K562 (cell line): ENCODE results near the gene TP63. TPM values are rescaled to one million over a fixed set of nuclear protein-coding genes. Genes with fewer than 3 reads are reported as not detected.

Experiments
- ATAC-seq: fragments of 200-7000 bp; cut with Tn5 transposase; 3 replicates; pipeline ENCODE4 v1.9.1; 2020; ENCODE audit warnings: moderate library complexity
- BruUV-seq: library from RNA; stranded (reverse); fragments of 400-500 nt; replicated peaks from 2 replicates; lab custom pipeline; 2021; lab: Mats Ljungman, UMichigan
- CTCF ChIA-PET: fragments of 300-600 bp; formaldehyde crosslinking; extraction: SDS; loops from one replicate; lab custom pipeline; 2021; ENCODE audit warnings: low intra/inter-chr PET ratio; lab: Yijun Ruan, JAX
- POLR2A ChIA-PET: fragments of 300-600, 350-650 bp; sonication (Branson Sonifier 250); formaldehyde crosslinking; extraction: SDS; loops from one replicate; lab custom pipeline; 2021; ENCODE audit warnings: antibody characterized with exemption, inconsistent platforms; lab: Yijun Ruan, JAX
- DNase-seq, 4 experiments: peaks; one replicate each; pipeline versions ENCODE4 v3.0.0 to v3.0.0-alpha.2; 2011 to 2018; ENCODE audit warnings: low spot score in 3 of 4, mixed read lengths in 3 of 4; ENCODE audit errors: extremely low read depth in 1 of 4
- FAIRE-seq: peaks from 2 replicates; lab custom pipeline; 2011; peaks lifted over from hg19 to GRCh38; lab: Jason Lieb, UNC
- H2AFZ ChIP-seq: 2 replicates; pipeline ENCODE4 v1.6.0; 2011; ENCODE audit warnings: low read depth, low read length, control low read depth, inconsistent platforms
- H3K27ac ChIP-seq: fragments of 200-600 bp; 3 replicates; pipeline ENCODE4 v1.8.0; 2011; ENCODE audit warnings: low read depth, mild to moderate bottlenecking, control low read depth, inconsistent platforms, low read length, moderate library complexity, mixed read lengths; ENCODE audit errors: extremely low read depth
- H3K27me3 ChIP-seq, 2 experiments: fragments of 300-600 bp in 1 of 2; 2 replicates in 1 of 2; 3 replicates in 1 of 2; pipeline versions ENCODE4 v1.6.0 to v1.8.0; 2011; ENCODE audit warnings: inconsistent platforms in 2 of 2, low read length in 2 of 2, mild to moderate bottlenecking in 1 of 2, mixed read lengths in 1 of 2, moderate library complexity in 1 of 2; ENCODE audit not compliant: control insufficient read depth in 2 of 2, insufficient read depth in 2 of 2
- H3K36me3 ChIP-seq: fragments of 300-600 bp; 3 replicates; pipeline ENCODE4 v1.8.0; 2011; ENCODE audit warnings: mild to moderate bottlenecking, low read length, inconsistent platforms; ENCODE audit not compliant: control insufficient read depth, insufficient read depth
- H3K4me1 ChIP-seq, 2 experiments: fragments of 200-600 bp in 1 of 2; replicated peaks in 1 of 2; 2 replicates in 1 of 2; 3 replicates in 1 of 2; pipeline versions ENCODE4 v1.5.1 to v1.8.0; 2011; ENCODE audit warnings: inconsistent platforms in 2 of 2, low read length in 2 of 2, mild to moderate bottlenecking in 1 of 2, mixed read lengths in 1 of 2, moderate library complexity in 1 of 2; ENCODE audit not compliant: control insufficient read depth in 2 of 2, insufficient read depth in 2 of 2
- H3K4me2 ChIP-seq: 2 replicates; pipeline ENCODE4 v1.6.1; 2011; ENCODE audit warnings: low read length, control low read depth, inconsistent platforms, mixed read lengths; ENCODE audit not compliant: insufficient read depth
- H3K4me3 ChIP-seq: fragments of 200-600 bp; sonication (generic), shearing (Covaris generic); 2 replicates; pipeline ENCODE4 v1.5.1; 2016; ENCODE audit warnings: control low read depth, inconsistent platforms
- H3K79me2 ChIP-seq: fragments of 200-600 bp; 3 replicates; pipeline ENCODE4 v1.8.0; 2011; ENCODE audit warnings: low read length, inconsistent platforms; ENCODE audit not compliant: control insufficient read depth, insufficient read depth
- H3K9ac ChIP-seq, 2 experiments: 2 replicates each; pipeline versions ENCODE4 v1.6.0 to v1.6.1; 2011; ENCODE audit warnings: low read depth in 2 of 2, low read length in 2 of 2, control low read depth in 1 of 2, inconsistent platforms in 1 of 2, mild to moderate bottlenecking in 1 of 2, mixed read lengths in 1 of 2; ENCODE audit not compliant: insufficient read depth in 1 of 2
- H3K9me1 ChIP-seq: one replicate; pipeline ENCODE4 v1.6.0; 2011; ENCODE audit warnings: inconsistent platforms, mild to moderate bottlenecking, low read length, moderate library complexity; ENCODE audit not compliant: control insufficient read depth, insufficient read depth
- H3K9me3 ChIP-seq: replicated peaks from 2 replicates; pipeline ENCODE4 v1.5.1; 2011; ENCODE audit warnings: low read depth, low read length, inconsistent platforms; ENCODE audit not compliant: control insufficient read depth, insufficient read depth
- H4K20me1 ChIP-seq: replicated peaks from 2 replicates; pipeline ENCODE4 v1.6.1; 2011; ENCODE audit warnings: low read length, inconsistent platforms, mixed read lengths; ENCODE audit not compliant: control insufficient read depth, insufficient read depth
- CTBP1 ChIP-seq: fragments of 450-650 bp; IDR thresholded peaks from 2 replicates; pipeline ENCODE4 v1.6.1; 2016; ENCODE audit warnings: borderline replicate concordance
- ELF4 ChIP-seq: fragments of 450-650 bp; formaldehyde crosslinking; IDR thresholded peaks from 2 replicates; pipeline ENCODE4 v1.4.0; 2022; ENCODE audit warnings: missing genetic modification characterization
- ELK1 ChIP-seq: sonication (generic); formaldehyde crosslinking; IDR thresholded peaks from 2 replicates; pipeline ENCODE4 v1.8.1; 2022; ENCODE audit warnings: missing genetic modification reagents
- FOXK2 ChIP-seq, 2 experiments: fragments of 450-650 bp; IDR thresholded peaks in 1 of 2; conservative IDR thresholded peaks in 1 of 2; 2 replicates each; pipeline ENCODE4 v1.6.1; 2016; ENCODE audit warnings: low read depth in 2 of 2, mild to moderate bottlenecking in 1 of 2
- GTF2F1 ChIP-seq: IDR thresholded peaks from 2 replicates; pipeline ENCODE4 v1.6.1; 2011; ENCODE audit warnings: low read depth, low read length, improper control_type of control experiment
- HNRNPK ChIP-seq: fragments of 200-400 bp; formaldehyde crosslinking; IDR thresholded peaks from one replicate; pipeline ENCODE4 v1.6.1; 2018; ENCODE audit warnings: mild to moderate bottlenecking, low read depth, low read length; ENCODE audit not compliant: poor library complexity, severe bottlenecking
- ILK ChIP-seq: fragments of 450-650 bp; IDR thresholded peaks from 2 replicates; pipeline ENCODE4 v1.6.1; 2016; ENCODE audit warnings: missing genetic modification characterization, low read depth, mild to moderate bottlenecking, missing compliant biosample characterization, moderate library complexity, borderline replicate concordance
- NEUROD1 ChIP-seq: fragments of 150-350 bp; IDR thresholded peaks from 2 replicates; pipeline ENCODE4 v1.6.1; 2014; ENCODE audit warnings: borderline replicate concordance, low read length, low read depth; ENCODE audit not compliant: partially characterized antibody
- NFE2 ChIP-seq: IDR thresholded peaks from 2 replicates; pipeline ENCODE4 v1.6.1; 2014; ENCODE audit warnings: antibody characterized with exemption, low read depth
- NFXL1 ChIP-seq: fragments of 450-650 bp; formaldehyde crosslinking; IDR thresholded peaks from 2 replicates; pipeline ENCODE4 v1.4.0; 2021; ENCODE audit warnings: mild to moderate bottlenecking
- PHF8 ChIP-seq: fragments of 200-600 bp; sonication (generic); IDR thresholded peaks from 2 replicates; pipeline ENCODE4 v1.6.1; 2012; ENCODE audit warnings: mixed run types, mild to moderate bottlenecking, inconsistent platforms, low read length, moderate library complexity, borderline replicate concordance
- PRMT5 ChIP-seq: sonication (generic); formaldehyde crosslinking; IDR thresholded peaks from 2 replicates; pipeline ENCODE4 v1.5.0; 2020; ENCODE audit warnings: missing genetic modification reagents
- PTTG1 ChIP-seq: fragments of 450-650 bp; IDR thresholded peaks from 2 replicates; pipeline ENCODE4 v1.6.1; 2016; ENCODE audit warnings: low read depth, mild to moderate bottlenecking, missing genetic modification characterization, missing compliant biosample characterization
- SMAD3 ChIP-seq: fragments of 450-650 bp; formaldehyde crosslinking; conservative IDR thresholded peaks from 2 replicates; pipeline ENCODE4 v1.4.0; 2020; ENCODE audit warnings: mild to moderate bottlenecking
- SMARCA5 ChIP-seq: fragments of 450-650 bp; IDR thresholded peaks from 2 replicates; pipeline ENCODE4 v1.6.1; 2016
- SNIP1 ChIP-seq: fragments of 450-650 bp; IDR thresholded peaks from 2 replicates; pipeline ENCODE4 v1.7.1; 2017; ENCODE audit warnings: low read depth, mild to moderate bottlenecking
- TOE1 ChIP-seq, 2 experiments: fragments of 450-650 bp in 1 of 2; sonication (generic) in 1 of 2; formaldehyde crosslinking in 1 of 2; IDR thresholded peaks; 2 replicates each; pipeline versions ENCODE4 v1.7.1 to v1.8.0; 2016 to 2022; ENCODE audit warnings: borderline replicate concordance in 2 of 2, mild to moderate bottlenecking in 2 of 2, antibody characterized with exemption in 1 of 2, inconsistent platforms in 1 of 2, low read depth in 1 of 2, missing genetic modification reagents in 1 of 2, moderate library complexity in 1 of 2
- WGBS: fragments of 100-300 bp; shearing (Covaris generic); methylation state at CpG from one replicate; pipeline ENCODE4 v1.1.6; 2016; ENCODE audit warnings: low coverage, mixed read lengths; ENCODE audit not compliant: insufficient coverage; ENCODE audit errors: missing lambda C conversion rate; 5-methylcytosine and 5-hydroxymethylcytosine counted together
- in situ Hi-C: fragments of 300-500 bp; cut with MboI; formaldehyde crosslinking; loops from 4 replicates; pipeline ENCODE4 v1.15.0; 2018; ENCODE audit warnings: inconsistent platforms, mixed read lengths
- intact Hi-C: fragments of 100-400 bp; cut with micrococcal nuclease; formaldehyde crosslinking; loops from 2 replicates; pipeline ENCODE4 v1.14.2; 2022
- polyA plus RNA-seq, 8 experiments: library from polyadenylated mRNA; depleted of rRNA in 4 of 8; stranded (reverse) in 5 of 8; unstranded in 3 of 8; fragments of >200 nt; fragmentation: Nextera tagmentation in 2 of 8; fragmentation: Illumina TruSeq in 1 of 8; extraction: Ambion mirVana in 2 of 8; extraction: Trizol in 1 of 8; gene quantifications; 2 replicates each; pipeline versions ENCODE4 v1.2.1 to v1.2.3, GENCODE V29; 2011 to 2014; ENCODE audit warnings: inconsistent platforms in 1 of 8, missing spikeins in 1 of 8
- total RNA-seq, 7 experiments: library from RNA; depleted of rRNA in 6 of 7; stranded (reverse); fragments of >200 nt in 6 of 7; fragmentation: Illumina TruSeq in 2 of 7; extraction: Trizol in 2 of 7; gene quantifications; 2 replicates each; pipeline versions ENCODE4 v1.2.1 to v1.2.3, GENCODE V29; 2011 to 2021; ENCODE audit warnings: low replicate concordance in 1 of 7
- TF ChIP-seq, protein P1 (sequence below): sonication (generic); IDR thresholded peaks from 2 replicates; pipeline ENCODE4 v1.6.1; 2016
- TF ChIP-seq, protein P2 (sequence below): sonication (generic); formaldehyde crosslinking; IDR thresholded peaks from 2 replicates; pipeline ENCODE4 v1.9.0; 2022; ENCODE audit warnings: mild to moderate bottlenecking, missing genetic modification reagents

TP63 gene
- total and polyA plus RNA-seq, 9 of the 15 experiments (the other 6 are each of a cell fraction or from before 2014, with no cell fraction given), result 0.32 to 1.4 (median 0.50) TPM

- TF ChIP-seq ELK1 (CRISPR knock-in tag), result no peak
- no peak for TF ChIP-seq NFXL1
- TF ChIP-seq SMARCA5, result no peak
- no peak for TF ChIP-seq SMAD3 (CRISPR knock-in tag)
Observed at GRCh38 chr3:189833996-189834395, 202.8 kb downstream of the TP63 start (continued).

GRCh38 chr3:189834462-189834861, 203.3 kb downstream of the TP63 start:
- ChIA-PET POLR2A (no interaction called here), CTCF (no interaction called here)
- Histone ChIP-seq H3K79me2 (no peaks in the 10 kb centered on the region), H3K4me1 (no peaks in the 10 kb centered on the region), H3K4me2 (no peak overlapping the region), H4K20me1 (no peaks in the 10 kb centered on the region), H3K27ac (no peak overlapping the region), H3K9me1 (no peaks in the 10 kb centered on the region), H3K36me3 (no peaks in the 10 kb centered on the region), H3K9ac (no peak overlapping the region), H2AFZ (no peak overlapping the region), H3K9me3 (no peaks in the 10 kb centered on the region; the same call in 1 of the 2 replicates), H3K27me3 (no peaks in the 10 kb centered on the region), H3K4me3 (no peak overlapping the region)
- no peak for ATAC-seq
- no peak for FAIRE-seq
- no peak for DNase-seq
- in situ Hi-C loops, result no loop called here
- no TSS peak for BruUV-seq
- intact Hi-C loops, result no loop called here
- WGBS, result 2% methylated on average over 5 of the region's 5 CpGs
- TF ChIP-seq PRMT5 (CRISPR knock-in tag), result no peak
- no peak for TF ChIP-seq TOE1 (IDR thresholded peaks at IDR 0.05; ENCODE audit: borderline replicate concordance)
- TF ChIP-seq TOE1 (CRISPR knock-in tag; IDR thresholded peaks at IDR 0.05; ENCODE audit: borderline replicate concordance, low read depth), result no peak
- TF ChIP-seq NEUROD1, result no peak
- TF ChIP-seq FOXK2 (conservative IDR thresholded peaks at IDR 0.05 in 1 of 2, IDR thresholded peaks at IDR 0.05 in 1 of 2; ENCODE audit: low read depth in 2 of 2), result no peak
- no peak for TF ChIP-seq NFE2
- no peak for TF ChIP-seq ELF4 (CRISPR knock-in tag)
- TF ChIP-seq PTTG1 (tag), result no peak
- no peak for TF ChIP-seq CTBP1
- TF ChIP-seq PHF8, result no peak
- no peak for TF ChIP-seq SNIP1
- no peak for TF ChIP-seq ILK (tag)
- no peak for TF ChIP-seq GTF2F1
- TF ChIP-seq HNRNPK, result no peak
- TF ChIP-seq, protein P1, sequence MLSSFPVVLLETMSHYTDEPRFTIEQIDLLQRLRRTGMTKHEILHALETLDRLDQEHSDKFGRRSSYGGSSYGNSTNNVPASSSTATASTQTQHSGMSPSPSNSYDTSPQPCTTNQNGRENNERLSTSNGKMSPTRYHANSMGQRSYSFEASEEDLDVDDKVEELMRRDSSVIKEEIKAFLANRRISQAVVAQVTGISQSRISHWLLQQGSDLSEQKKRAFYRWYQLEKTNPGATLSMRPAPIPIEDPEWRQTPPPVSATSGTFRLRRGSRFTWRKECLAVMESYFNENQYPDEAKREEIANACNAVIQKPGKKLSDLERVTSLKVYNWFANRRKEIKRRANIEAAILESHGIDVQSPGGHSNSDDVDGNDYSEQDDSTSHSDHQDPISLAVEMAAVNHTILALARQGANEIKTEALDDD, result no peak
- TF ChIP-seq, protein P2, sequence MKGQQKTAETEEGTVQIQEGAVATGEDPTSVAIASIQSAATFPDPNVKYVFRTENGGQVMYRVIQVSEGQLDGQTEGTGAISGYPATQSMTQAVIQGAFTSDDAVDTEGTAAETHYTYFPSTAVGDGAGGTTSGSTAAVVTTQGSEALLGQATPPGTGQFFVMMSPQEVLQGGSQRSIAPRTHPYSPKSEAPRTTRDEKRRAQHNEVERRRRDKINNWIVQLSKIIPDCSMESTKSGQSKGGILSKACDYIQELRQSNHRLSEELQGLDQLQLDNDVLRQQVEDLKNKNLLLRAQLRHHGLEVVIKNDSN (CRISPR knock-in tag), result no peak
